HG02759 (cell line): ENCODE data around the gene SMNDC1.
"Not testable (repeated sequence)": the region's sequence is repeated elsewhere in the genome, so short reads cannot be mapped to it uniquely, and the experiment has no call there.

Source experiments
- ATAC-seq: cut with Tn5 transposase; IDR thresholded peaks from one replicate; pipeline ENCODE4 v1.9.1; 2021; ENCODE audit warnings: mild to moderate bottlenecking, moderate library complexity; ENCODE audit not compliant: unreplicated experiment

The SMNDC1 gene

DNA sequence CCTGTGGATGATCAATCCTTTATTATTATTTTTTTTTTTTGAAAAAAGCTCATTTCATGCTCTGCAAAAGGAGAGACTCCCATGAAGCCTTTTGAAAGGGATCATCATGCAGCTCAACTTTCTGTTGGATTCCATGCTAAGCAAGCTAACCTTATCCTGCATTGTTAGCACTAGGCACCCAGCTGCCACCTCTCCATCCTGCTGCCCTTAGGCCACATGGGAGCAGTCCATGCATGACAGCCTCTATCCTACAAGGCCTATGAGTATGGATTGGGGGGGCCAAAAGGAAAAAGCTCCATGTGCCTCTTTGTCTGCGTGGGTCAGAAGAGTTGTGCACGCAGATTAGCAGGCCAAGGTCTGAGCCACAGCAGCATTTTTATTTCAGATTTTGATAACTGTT, 19.2 kb downstream of the SMNDC1 start:
- no peak for ATAC-seq

DNA sequence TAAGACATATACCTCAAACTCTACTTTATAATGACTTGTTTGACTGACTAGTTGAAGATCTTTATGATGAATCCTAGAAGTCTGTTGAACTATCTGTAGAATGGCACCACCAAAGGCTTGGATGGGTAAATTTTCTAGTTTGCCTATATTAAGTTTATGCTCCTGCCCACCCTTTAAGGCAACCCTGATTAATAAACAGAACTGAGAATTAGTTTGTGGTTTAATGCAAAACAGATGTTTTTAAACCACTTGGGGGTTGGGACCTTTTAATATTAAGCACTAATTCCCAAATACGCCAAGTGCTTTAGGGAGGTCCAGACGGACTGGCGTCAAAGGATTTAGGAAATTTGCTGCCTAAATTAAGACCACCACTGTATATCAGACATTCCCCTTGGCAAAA, 20.5 kb downstream of the SMNDC1 start:
- no peak for ATAC-seq

DNA sequence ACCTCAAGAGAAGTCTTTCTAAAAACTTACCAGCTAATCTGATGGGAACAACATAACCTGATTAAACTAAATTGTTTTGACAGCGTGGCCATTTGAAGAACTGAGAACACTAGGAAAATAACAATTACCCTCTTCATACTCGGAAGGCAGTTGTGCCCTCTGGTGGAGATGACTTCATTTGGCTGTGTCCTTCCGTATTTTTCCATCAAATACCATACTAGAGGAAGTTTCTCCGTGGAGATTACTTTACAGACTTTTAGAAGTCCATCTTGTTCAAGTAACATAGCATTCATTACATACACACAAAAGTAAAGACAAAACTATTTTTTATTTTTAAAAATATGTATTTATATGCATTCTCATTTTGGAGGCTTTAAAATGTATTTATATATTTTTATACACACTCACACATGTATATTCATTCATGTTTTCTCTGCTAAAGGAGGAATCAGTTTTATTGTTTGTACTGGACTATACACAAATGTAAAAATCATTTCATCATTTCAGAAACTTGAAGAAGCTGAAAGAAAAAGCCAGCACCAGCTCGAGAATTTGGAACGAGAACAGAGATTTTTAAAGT, 25.2 kb downstream of the SMNDC1 start:
- peak; percentile 49 for ATAC-seq

DNA sequence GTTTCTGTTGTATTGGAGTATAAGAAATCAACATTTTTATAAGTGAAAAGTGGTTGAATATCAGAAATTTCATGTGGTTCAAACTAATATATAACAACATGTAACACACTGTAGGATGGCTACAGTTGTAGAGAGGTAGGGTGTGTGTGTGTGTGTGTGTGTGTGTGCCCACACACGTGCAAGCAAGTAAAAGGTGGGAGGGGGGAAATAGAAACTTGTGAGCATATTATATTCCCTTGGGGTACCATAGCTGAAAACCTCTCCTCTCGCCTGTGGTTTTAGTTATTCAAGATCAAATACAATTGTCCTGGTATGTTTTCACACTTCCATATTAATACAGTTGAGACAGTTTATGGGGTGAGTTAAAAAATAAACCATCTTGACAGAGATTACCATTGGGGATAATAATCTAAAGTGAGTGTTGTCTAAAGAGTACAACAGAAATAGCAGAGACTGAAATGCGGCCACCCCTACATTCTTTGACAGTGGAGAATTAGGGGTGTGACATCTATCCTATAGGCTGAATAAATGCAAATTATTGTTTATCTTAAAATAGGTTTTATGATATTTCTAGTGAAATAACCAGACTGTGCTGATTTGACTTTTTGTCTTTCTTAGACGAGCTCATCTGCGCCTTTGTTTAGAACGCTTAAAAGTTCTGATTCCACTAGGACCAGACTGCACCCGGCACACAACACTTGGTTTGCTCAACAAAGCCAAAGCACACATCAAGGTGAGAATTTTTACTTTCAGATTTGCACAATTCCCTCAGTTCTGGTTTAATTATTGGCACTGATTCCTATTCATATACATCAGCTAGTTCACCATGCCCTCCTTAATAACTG, 25.9 kb downstream of the SMNDC1 start:
- peak; percentile 13 for ATAC-seq

DNA sequence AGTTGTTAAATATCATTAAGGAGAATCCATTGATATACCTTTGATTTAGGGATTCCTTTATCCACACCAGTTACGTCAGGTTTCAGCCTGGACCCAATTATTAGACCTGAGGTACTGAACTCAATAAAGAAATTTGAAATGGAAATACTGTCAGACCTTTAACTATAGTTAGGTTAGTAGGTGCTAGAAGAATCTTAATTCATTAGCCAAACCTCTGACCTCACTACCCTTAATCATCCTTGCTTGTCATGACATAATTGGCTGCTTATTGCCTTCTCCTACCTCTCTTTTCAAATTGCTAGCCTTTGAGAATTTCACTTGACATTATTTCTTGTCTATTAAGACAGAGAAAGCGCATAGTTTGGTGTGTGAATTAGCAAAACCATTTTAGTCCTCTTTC, 27.1 kb downstream of the SMNDC1 start:
- no peak for ATAC-seq

DNA sequence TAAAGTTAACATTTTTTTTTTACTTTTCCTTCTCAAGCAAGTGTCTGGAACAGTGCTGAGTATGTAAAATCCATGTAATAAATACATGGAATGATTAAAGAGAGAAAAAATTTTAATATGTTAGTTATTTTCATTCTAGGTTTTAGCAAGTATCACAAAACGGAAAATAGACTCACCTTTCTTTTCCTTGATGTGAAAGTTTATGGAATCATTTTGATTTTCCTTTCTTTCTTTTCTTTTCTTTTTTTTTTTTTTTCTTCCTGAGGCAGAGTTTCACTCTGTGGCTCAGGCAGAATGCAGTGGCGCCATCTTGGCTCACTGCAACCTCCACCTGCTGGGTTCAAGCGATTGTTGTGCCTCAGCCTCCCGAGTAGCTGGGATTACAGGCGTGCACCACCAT, 28.1 kb downstream of the SMNDC1 start:
- no peak for ATAC-seq

DNA sequence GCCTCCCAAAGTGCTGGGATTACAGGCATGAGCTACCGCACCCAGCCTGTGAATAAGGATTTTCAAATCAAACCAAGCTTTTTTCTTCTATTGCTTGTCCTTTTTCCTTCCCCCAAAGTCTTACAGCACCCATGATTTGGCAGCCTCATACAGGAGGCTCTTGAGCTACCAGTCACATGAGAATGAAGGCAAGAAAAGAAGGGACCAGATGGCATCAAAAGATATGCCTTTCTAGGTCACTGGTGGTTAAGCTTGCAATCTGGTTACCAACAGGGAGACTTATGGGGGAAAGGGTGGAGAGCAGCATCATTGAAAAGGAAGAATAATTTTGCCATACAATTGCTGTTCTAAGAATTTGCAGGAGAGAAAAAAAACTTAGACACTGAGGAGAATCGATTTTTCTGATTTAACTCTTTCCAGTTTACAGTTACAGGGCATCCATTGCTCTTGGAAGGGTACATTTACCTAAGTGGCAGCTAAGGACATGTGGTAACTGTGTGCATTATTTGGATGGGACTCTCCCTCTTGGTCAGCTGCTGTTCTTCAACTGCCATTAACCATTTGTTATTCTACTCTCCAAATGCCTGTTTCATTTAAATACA, 29.5 kb downstream of the SMNDC1 start:
- ATAC-seq = no peak

DNA sequence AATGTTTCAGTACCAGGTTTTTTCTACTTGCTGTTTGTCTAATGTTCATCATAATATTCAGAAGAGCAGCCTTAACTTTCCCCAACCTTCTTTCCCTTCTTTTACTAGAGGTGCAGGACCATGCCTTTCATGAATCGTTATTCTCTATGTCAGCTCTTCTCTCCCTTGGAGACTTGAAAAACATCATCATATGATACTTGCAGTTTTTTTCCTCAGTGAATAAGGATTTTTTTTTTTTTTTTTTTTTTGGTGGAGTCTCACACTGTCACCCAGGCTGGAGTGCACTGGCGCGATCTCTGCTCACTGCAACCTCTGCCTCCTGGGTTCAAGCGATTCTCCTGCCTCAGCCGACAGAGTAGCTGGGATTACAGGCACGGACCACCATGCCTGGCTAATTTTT, 30.1 kb downstream of the SMNDC1 start:
- ATAC-seq = no peak

DNA sequence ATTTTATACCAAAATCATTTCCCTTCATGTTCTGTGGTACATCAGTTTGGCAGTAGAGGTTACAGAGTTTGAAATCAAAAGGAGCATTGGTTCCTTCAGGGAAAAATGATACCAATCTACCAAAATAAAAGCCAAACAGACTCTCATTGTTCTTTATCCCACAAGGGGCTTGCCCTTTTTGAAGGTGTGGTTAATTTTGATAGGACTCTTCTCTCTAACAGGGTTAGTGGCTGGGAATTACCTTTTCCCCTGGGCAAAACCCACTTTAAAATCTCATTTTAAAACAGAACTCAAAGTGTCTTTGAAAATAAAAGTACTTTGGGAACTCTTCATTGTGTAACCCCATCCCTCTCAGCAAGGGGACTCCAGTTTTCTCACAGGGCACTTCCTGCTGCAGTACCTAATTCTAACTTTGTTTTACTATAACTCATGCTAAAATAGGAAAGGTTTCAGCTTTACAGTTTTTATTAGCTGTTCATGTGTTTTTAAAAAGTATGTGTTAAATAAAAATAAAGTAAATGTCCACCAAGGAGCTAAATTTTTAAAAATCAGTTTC, 30.6 kb downstream of the SMNDC1 start:
- peak; percentile 42 for ATAC-seq

DNA sequence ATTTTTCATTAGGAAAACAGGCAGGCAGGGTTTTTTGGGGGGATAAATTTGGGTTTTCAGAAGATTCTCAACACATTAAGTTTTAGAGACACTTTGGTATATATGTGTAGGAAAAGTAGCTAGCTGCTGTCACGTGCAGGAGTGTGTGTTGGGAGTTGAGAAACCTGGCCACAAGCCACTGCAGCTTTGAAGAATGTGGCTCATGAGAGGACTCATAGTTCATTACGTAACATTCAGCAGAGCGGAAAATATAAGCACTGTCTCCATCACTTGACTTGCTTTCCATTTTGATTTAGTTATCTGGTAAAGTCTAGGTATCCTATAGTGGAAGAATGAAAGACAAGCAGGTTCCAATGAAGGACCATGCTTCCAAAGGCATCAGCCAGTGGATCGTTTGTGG, 31.2 kb downstream of the SMNDC1 start:
- peak; percentile 55 for ATAC-seq

DNA sequence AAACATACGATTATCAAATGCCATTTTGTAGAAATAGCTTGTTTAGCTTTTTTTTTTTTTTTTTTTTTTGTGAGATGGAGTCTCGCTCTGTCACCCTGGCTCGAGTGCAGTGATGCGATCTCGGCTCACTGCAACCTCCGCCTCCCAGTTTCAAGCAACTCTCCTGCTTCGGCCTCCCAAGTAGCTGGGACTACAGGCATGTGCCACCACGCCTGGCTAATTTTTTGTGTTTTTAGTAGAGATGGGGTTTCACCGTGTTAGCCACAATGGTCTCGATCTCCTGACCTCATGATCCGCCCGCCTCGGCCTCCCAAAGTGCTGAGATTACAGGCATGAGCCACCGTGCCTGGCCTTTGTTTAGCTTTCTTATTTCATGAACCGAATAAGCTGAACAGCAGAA, 31.7 kb downstream of the SMNDC1 start:
- not testable (repeated sequence) for ATAC-seq

DNA sequence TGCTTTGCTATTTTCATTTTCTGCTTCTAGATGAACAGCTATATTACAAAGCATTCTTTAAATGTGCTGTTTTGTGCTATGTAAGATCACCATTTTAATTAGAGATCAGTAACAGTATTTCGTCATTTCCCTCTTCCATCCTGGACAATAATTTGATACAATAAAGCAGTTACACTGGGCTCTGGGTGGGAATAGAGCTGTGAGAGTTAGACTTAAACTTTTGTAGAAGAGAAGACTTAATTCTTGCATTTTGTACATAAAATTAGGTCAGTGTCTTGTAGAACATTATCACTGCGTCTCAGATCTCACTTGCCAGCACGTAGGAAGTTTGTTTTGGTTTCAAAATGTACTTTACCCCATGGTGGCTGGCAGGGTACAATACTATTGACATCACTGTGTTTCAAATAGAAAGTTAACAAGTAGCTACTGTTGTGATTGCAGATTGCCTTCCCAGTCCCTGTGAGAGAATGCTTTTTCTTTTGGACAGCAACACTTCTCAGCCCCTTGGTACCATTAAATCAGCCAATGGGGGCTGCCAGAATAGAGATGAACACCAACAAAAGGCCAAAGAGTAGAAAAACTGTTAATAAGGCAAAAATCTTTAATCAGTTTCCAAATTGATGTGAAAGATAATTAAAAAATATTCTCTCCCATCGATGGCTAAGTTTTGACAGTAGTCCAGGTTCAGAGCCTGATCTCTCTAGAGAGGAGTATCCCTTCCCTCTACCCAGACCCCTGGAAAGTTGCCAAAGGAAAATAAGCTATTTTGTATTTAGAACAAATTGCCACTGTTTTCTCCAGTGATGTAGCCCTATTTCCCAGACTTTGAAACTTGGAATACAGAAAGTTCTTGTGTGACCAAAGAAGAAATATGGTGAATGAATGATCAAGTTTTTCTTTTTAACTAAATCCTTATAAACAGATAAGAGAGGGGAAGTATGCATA, 35.1 kb downstream of the SMNDC1 start:
- ATAC-seq = peak; percentile 41

DNA sequence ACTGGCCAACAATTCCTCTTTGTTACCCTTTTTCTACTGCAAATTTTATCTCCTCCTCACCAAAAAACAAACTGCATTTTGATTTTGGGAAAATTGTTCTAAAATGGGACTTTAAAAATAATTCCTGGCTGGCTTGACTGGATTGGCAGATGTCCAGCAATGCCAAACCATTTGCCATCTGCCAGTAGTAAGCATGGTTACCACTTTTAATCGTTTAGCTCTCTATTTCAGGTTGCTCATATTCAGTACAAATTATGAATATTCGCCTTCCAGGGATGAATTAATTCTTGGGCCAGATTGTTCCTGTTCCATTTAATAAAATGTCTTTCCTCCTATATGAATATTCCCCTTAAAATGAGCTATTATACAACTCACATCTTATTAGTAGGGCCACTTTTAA, 35.7 kb downstream of the SMNDC1 start:
- ATAC-seq = no peak

DNA sequence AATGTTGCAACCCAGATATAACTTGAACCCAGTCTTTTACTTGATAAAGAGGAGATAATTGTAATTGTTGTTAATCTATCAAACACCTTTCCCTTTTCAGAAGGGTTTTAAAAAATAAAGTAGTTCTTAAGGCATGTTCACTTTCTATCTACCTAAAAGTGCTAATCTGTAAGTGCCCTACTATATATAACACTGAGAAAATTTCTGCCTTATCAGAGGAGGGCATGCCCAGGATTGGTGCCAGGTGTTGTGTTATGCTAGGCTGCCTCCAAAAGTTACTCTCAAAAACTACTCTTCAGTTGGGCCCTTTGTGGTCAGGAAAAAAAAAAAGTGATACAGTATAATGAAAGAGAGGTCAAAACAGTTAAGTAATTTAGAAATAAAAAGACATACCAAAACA, 36.3 kb downstream of the SMNDC1 start:
- ATAC-seq = no peak

DNA sequence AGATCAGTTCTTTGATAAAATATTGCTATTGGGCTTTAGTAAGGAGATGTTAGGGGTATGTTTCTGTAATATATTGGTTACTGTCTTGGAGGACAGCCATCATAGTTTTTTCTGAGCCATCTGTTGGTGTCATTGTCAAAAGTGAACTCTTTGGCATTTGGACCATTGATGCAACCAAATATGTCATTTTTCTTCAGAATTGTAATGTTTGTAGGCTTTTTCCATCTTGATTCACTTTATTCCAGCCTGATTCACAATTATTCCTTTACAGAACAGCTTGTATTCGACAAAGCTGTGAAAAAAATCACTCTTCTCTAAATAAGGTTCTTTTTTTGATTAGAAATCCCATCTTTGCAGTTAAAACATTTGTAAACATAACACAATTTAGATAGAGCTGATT, 37.4 kb downstream of the SMNDC1 start:
- no peak for ATAC-seq

DNA sequence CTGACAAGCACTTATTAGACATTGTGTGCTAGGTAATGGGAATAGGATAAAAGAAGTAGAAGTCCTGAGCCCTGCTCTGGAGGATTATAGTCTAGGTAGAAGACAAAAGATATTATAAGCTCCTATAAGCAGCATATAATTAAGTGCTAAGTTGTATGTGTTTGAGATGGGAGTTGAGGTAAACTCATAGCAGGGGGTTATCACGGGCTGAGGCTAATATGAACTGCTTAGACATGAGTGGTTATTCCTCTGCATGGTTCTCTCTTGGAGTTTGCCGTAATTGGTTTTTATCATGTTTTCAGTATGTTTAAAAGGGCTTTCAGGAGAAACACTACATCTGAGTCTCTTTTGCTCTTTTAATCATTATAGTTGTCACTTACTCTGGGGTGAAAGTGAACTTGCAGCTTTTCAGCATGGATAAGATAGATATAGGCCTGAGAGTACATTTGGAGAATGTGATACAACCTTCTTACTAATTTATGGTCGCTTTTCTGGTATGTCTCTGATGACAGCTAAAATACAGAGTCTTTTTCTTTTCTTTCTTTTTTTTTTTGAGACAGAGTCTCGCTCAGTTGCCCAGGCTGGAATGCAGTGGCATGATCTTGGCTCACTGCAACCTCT, 39.0 kb downstream of the SMNDC1 start:
- no peak for ATAC-seq

DNA sequence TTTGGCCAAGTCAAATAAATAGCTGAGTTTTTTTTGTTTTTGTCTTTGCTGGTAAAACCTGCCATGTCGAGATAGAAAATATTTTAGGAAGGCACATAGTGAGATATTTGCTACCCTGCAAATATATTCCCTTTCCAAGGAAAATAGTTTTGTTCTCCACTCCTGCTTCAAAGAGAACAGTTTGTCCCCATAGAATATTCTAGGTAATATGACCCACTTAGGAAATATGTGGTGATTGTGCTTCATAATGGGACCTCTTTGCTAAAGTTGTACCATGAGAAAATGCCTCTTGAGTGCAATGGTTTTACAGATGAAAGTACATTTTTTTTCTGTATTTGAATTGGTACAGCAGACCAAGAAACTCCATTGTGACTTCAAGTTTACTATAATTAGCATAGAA, 41.6 kb downstream of the SMNDC1 start:
- no peak for ATAC-seq

DNA sequence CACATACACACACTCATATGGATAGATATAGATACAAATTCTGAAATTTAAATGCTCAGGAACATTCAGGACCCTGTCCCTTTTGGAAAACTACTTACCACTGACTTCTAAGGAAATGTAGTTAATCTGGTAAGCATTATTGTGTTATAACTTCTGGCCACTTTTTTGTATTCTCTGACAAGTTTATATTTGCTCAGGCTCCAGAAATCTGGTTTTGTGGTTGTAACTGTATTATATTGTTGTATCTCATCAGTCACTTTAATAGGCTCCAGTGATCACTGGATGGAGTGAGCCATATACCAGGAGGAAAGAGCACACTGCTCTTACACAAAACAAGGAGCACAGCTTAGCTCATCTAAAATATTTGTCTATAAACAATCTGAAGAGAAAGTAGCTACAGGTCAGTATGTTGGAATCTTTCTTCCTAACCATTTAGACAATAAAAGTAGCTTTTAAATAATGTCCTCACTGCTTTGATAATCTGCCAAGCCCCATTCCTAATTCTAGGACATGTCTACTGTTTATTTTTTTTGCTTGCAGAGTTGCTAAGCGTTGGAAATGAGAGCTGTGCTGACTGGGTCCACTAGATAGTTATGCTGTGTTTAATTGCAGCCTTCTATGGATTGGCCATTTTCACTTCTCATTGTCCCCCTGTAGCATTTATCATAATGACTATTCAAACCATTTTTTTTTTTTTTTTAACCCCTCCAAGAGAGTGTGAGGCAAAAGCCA, 43.8 kb downstream of the SMNDC1 start:
- no peak for ATAC-seq

DNA sequence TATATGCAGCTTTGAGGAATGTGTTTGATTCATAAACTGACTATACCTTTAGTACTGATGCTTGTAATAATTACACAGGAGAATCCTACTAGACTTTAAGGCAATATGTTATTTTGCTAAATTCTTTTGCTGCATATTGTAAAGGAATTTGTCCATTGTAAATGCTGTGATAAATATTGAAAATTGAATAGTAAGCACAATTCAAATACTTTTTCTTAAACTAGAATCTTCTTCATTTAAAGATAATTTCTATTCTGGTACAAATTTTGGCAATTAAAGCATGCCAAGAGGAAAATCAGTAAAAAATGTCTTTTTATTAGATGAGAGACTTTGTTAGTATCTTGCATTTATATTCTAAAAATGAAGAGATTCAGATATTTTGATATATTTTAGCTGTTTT, 45.4 kb downstream of the SMNDC1 start:
- ATAC-seq = no peak

DNA sequence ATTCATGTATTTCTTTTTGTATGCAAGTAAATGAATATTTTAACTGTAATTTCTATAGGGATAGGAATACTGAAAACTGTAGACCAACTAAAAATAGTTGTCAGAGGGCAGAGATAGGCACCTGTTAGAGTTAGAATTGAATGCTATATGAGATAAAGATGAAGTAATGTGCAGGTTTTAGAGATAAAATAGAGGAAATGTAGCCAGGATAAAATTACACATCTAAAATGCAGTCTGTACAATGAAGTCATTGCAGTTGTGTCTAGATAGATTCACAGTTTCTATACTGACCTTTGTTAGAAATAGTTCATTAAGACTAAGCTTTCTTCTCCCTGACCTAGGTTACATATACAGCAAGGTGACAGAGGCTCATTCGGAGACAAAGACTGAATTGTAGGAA, 46.2 kb downstream of the SMNDC1 start:
- ATAC-seq = no peak
